IPS DF 4.7 (cell line): ENCODE measurements around the gene NPR3.

Experiments used
- DNase-seq: peaks from one replicate; pipeline ENCODE4 v3.0.0-alpha.2; 2013; ENCODE audit warnings: low spot score; ENCODE audit errors: extremely low read depth

NPR3 gene

DNA sequence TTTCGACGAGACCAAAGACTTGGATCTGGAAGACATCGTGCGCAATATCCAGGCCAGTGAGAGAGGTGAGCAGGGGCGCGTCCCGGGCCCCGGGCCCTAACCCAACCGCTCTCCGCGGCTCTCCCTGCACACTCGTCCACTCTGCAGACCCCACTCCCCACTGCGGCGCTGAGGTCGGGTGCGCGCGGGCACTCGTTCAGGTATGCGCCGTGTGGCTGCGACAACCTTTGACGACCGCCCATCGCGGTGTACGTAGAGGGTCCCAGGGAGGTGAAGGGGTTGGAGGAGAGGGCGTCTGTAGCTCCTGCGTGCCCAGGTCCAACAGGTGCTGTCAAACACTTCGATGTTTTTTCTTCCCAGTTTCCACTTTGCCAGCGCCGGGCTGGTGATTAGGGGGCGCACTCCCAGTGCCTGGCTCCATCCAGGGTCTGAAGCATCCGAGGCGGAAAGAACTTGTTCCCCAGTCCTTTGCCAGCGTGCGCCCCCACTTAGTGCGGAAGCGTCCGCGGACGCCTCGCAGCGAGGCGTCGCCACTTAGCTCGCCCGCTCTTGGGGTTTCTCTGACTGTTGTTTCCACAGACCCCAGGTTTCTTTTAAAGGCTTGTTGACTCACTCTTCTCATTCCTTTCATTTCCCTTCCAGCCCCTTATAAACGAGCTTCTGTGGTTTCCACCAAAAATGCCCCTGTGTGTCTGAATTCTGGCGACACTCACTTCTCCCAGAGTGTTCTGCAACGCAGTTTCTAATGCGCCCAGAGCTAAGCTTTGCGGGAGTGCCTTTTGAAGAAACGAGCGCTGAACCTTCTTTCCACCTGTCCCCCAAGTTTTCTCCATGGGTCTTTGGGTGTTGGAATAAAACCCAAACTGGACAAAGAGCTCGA is 1.6 kb downstream of the NPR3 start:
- DNase-seq = no peak

DNA sequence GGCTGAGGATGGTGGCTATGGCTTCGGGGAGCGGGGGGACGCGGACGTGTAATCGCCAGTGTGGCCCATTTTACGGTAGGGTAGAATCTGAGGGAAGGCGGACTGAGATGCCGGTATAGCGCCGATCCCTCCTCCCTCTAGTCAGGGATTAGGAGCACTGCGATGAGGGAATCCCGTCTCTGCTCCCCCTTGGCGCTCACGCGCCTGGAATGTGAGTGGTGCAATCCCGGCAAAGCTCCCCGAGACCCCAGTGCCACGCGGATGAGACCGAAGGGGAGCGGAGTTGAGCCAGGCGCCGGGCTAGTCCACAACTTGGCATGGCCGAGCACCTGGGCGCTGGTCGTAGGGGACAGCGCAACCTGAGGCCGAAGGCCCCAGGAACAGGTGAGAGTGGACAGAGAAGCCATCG is 2.2 kb downstream of the NPR3 start:
- no peak for DNase-seq

DNA sequence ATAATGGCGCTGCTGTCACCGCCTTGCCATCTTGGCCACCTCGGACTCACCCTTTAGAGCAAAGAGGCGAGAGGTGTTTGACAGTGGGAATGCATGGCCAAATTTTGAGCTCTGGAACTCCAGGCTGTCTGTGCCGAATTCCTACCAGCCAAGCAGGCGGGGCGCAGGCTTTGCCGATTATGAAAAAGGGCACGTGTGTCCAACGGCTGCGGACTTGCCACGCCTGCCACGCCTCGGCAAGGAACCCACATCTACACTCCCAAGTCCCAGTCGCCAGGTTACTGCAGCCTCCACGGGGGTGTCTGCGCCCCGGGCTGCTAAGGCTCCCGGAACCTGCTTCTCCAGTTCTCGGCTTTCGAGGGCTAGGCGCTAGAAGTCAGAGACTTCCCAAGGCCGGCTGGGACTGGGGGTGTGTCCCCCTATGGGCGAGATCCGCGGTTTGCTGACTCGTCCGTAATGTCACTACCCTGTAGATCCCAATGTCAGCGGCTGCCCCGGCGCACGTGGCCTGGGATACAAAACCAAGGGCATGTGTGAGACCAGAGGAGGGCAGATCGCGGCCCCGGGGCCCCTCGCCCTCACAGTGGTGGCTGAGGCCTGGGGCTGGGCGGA is 2.8 kb downstream of the NPR3 start:
- DNase-seq = no peak

DNA sequence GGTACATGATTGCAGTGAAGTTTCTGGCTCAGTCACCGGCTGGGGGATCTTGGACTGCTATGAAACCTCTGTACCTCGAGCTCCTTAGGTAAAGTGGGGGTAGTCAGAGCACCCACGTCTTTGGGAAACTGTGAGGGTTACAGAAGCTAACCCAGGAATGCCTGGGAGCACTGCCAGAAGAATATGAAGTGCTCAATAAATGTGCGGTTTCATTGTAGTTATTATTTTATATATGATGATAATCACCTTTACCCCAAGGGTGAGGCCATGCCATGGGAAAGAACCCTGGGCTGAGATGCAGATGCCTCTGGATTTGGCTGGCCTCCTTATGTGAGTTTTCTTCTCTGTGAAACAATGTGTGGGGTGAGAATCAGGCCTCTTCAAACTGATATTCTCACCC is 3.7 kb downstream of the NPR3 start:
- DNase-seq = no peak

DNA sequence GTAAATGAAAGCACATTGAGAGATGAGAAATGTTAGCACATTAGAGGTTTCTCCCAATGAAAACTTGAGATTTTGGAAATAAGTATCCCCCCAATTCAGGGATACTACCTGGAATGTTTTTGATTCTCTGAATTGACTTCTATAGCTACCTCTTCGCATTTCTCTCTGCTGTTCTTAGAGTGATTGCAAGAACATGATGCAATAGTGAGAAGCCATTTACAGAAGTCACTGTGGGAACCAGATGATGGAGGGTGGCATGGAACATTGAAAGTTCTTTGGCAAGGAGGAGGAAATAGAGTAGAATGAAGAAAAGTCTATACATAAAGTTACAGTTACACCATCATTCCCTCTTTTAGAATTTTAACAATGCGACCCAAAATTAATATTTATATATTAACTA is 9.2 kb downstream of the NPR3 start:
- no peak for DNase-seq

DNA sequence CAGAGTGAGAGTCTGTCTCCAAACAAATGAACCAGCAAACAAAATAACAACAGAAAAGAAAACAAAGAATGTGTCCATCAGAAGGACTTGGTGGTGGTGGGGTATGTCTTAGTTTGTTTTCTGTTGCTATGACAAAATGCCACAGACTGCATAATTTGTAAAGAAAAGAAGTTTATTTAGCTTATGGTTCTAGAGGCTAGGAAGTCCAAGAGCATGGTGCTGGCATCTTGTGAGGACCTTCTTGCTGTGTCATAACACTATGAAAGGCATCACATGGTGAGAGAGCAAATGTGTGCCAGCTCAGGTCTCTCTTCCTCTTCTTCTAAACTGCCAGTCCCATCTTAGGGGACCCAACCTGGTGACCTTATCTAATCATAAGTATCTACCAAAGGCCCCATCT is 10.5 kb downstream of the NPR3 start:
- no peak for DNase-seq

DNA sequence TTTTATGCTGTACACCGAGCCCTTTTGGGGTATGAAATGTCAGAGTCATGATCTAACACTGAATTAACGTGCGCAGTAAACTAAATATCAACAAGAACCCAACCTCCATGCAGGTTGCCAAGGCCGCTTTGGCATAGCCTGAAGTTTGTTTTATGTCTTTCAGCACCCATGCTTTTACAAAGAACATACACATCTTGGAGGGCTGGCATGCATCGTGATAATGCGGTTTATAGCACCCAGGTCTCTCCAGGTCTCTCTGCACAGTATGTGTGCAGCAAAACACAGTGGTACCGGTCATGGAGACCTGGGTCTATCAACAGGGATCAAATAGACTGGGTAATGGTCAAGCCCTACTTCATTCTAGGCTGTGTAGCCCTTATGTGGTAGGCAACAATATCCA is 11.8 kb downstream of the NPR3 start:
- no peak for DNase-seq

DNA sequence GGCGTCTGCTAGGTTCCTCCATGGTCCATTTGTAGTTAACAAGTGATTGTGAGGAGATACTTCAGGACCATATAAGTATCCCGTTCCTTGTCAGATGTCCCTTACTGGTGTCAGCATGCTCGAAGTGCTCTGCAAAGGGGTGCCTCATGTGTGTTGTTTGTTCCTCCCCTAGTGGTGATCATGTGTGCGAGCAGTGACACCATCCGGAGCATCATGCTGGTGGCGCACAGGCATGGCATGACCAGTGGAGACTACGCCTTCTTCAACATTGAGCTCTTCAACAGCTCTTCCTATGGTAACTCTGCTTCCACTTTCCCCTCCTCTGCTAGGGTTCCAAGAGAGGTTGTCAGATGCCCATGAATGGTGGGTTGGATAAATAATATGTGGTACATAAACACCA is 13.4 kb downstream of the NPR3 start:
- DNase-seq = no peak

DNA sequence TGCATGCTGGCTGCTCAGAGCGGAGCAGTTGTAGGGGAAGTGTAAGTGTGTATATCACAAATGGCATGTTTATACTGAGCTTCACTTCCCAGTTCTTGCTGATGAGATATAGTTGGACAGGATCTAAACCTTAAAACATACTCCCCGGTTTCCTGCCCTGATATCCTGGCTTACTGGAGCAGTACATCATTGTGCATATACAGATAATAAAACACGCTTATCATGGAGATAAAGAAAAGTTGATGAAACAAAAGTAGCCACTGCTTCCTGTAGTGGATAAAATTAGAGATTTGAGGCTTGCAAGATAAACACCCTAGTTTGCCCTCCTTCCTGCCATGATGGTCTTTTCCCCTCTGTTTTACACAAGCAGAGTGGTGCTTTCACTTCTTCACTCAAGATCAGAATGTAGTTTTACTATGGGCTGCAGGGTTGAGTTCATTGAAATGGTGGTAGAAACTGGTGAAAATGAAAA is 15.0 kb downstream of the NPR3 start:
- DNase-seq = no peak

DNA sequence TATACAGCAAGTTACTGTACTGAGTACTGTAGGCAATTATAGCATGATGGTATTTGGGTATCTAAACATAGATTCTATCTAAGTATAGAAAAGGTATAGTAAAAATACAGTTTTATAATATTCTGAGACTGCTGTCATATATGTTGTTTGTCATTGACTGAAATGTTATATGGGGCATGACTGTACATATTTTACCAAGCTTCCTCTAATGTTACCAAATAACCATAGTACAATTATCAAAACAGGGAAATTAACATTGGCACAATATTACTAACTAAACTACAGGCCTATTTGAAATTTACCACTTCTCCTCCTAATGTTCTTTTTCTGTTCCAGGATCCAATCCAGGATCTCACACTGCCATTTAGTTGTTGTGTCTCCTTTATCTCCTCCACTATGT is 18.5 kb downstream of the NPR3 start:
- no peak for DNase-seq

DNA sequence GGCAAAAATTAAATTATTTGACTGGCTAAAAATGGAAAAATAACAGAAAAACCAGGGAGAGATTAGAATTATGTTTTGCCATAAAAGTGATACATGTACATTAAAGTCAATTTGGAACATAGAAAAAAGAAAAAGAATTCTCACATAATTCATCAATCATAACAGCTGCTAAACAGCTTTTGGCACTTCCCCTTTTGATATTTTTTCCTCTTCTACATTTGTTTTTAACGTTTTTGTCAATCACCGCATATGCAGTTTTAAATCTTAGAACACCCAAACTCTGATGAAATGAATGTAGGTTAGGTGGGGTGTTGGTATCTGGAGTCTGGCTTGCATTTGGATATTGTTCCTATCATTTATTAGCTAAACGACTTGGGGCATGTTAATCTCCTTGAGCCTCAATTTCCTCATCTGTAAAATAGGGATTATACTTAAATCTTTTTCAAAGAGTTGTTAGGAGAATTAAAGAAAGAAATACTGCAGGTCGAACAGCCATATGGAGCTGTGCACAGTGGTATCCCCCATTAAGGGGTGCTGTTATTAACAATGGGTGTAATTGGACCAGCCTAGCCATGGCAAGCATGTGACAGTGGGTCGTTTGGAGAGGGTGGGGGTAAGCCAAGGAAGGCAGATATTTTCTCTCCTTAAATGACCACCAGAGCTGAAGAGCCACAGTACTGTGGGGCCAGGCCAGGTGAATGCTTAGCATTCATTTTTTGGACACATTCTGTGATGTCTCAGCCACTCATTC is 22.6 kb downstream of the NPR3 start:
- DNase-seq = no peak

DNA sequence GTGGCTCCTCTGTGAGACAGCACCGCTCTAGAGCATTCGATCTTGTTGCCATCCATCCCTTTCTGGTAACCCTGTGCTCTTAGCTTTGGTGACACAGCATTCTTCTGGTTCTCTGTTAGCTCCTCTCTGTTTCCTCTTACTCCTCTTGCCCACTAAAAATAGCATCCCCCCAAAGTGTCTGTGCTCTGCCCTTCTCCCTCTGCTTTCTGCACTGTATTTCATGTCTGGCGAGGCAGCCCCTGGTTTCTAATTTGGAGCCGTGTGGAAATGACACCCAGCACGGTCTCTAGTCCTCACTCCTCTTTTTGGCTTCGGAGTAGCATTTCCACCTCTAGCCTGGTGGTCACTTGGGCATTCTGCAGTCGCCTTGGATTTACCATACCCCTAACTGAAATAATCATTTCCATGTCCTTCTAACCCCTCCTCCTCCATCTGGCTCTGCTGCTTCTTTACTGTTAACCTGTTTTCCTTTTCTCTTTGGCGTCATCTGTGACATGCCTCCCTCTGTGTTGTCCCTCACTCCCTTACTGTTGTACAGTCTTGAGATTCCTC is 23.8 kb downstream of the NPR3 start:
- no peak for DNase-seq

DNA sequence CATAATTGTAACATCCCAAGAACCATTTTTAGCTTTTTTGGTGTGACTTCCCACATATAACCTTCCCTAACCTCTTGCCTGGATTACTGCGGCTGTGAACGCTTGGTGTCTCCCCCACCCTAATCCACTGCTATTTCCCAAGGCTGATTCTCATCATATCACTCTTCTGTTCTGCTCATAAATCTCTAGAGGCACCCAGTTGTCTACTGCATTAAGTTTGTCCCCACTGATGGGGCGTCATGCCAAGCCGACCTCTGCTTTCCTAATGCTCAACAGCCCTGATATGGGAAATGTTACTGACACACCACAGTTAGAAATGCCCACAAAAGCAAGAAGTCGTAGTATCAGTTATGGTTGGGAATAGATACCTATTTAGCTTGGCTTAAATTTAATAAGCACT is 24.4 kb downstream of the NPR3 start:
- DNase-seq = no peak

DNA sequence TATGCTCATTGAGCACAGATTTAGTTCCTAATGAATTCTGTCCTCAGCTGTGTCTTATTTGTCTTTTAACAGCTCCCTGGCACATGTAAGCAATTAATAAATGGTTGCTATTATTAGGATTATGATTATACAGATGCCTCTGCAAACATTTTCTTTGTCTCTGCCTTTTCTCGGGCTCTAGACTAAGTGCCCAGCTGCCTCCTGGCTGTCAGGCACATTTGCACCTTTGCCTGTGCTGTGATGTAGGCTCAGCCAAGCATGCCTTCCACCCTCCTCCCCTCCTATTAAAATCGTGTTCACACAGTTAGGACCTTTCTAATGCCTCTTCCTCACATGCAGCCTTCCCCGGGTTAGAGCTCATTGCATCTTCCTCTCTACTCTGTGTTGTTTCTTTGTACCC is 25.7 kb downstream of the NPR3 start:
- DNase-seq = no peak

DNA sequence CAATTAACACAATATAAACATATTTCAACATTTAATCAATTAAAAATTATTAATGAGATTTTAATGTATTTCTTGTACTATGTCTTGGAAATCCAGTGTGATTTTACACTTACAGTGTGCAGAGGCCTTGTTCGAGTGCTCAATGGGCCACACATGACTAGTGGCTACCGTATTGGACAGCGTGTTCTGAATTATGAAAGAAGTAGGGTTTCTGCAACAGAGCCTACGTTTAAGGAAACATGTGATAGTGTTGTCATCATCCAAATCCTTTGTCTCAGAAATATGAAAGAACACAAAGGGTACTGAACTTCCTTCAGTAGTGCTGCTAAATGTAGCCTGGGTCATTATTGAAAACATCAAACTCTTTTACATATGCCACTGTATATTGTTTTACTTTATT is 29.5 kb downstream of the NPR3 start:
- no peak for DNase-seq

DNA sequence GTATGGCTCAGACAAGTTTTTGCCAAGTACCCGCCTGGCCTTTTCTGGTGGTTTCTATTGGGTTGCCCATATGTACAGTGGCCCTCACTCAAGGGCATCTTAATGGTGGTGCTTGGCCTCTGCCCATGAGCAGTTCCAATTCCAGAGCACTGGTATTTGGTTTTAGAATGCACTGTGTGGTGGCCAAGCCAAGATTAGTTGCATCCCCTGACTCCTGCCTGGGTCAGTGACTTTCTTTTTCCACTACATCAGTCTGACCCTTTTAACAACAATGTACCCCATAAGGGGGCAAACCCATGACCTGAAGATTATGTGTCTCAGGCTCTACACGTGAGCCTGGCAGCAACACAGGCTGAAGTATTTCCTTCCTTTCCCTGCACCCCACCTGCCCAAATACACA is 34.2 kb downstream of the NPR3 start:
- DNase-seq = no peak

DNA sequence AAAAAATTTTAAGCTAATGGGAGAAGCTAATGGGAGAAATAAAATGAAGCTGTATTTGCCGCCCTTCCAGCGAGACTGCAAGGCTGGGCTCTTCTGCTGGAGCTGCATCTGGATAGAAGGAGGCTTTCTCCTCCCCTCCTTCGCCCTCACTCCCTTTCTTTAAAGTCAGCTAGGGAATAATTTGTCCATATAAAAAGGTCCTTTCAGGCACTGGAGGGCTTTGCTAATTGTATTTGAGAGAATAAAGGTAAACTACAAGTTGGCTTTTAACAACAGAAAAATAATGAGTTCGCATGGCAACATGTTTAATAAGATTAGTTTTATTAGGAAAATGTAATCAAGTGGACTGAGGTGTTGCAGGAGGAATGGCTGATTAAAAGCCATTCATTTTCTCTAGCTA is 41.3 kb downstream of the NPR3 start:
- no peak for DNase-seq

DNA sequence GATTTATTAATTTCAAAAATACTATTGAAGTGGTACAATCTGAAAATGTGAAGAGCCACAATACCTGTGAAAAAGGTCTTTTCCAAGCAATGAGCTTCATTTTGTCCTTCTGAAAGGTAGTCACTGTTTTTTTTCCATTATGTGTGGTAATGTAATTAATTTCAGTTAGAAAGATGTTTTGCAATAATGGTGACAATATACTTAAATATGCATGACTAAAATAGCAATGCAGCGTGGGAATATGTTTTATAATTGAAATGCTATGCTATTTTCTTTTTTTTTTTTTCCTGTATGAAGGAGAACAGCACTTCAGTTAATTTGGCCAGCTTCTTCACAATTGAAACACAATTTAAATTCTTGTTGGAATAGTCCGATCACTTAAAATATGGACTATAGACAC is 41.9 kb downstream of the NPR3 start:
- no peak for DNase-seq

DNA sequence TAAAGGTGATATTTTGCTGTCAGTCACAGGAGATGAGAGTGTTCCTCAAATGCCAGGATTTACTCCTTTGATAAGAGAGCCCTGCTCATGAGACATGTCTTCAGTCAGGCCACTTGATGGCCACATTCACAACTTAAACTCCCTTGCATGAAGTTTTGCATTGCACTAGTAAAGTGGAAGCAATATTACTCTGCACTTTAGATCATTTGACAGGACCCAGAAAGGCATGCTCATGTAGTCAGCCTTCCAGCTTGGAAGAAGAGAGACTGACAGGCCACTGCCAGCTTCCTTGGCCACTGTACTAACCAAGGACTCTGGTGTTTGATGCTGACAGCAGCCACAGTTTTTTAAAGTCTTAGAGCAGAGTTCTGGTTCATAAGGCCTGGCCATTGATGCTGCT is 42.6 kb downstream of the NPR3 start:
- DNase-seq = no peak

DNA sequence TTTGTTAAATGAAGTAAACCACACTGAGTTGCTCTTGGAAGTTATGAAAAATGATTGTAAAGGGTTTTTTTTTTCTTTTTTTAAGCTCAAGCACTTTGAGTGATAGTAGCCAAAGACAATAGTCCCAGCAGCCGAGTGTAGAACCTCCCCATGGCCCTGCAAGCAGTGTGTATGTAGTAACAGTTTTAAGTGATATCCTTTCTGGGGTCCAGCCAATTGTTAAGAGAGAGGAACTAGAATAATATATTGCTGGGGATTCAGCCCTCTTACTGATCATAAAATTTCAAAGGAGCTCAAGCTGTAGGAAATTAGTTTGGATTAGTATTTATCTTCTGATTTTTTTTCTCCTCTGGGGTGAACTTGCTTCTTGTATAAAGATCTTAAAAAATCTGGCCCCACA is 43.2 kb downstream of the NPR3 start:
- no peak for DNase-seq

DNA sequence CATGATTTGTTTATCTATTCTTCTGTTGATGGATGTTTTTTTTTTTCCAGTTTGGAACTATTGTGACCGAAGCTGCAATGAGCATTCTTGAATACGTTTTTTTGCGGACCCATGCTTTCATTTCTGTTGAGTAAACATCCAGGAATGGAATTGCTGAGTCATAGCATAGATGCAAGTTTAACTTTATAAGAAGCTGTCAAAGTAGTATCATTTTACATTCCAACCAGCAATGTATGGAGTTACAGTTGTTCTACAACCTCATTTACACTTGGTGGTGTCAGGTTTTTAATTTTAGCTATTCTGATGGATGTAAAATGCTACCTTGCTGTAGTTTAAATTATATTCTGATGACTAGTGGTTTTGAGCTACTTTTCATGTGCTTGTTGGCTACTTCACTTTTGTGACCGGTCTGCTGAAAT is 49.0 kb downstream of the NPR3 start:
- DNase-seq = no peak

DNA sequence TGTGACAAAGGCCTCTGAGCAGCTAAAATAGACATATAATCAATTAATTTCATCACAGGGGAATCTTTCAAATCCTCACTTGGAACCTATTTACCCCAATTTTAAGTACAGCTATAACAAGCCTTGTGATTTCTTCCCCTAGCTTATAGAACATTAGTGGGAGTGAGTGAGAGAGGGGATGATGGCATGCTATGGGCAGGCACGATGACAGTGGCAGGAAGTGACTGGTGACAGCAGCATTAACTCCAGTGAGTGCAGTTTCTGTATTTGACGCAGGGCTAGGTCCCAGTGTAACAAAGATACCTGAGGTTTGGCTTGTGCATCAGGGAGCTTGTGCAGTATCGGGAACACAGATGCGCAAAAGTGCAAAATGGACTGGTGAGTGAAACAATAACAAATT is 54.1 kb downstream of the NPR3 start:
- DNase-seq = no peak
